Adipose tissue (tissue), 3 donors: ENCODE measurements around the gene RABEP2. TPM values are rescaled to one million over a fixed set of nuclear protein-coding genes. Genes with fewer than 3 reads are reported as not detected.

ENCODE experiments used
- H3K27ac ChIP-seq: one replicate; pipeline ENCODE4 v1.5.1; 2013; ENCODE audit warnings: low read depth, low read length
- WGBS, 3 donors: extraction: QIAGEN DNeasy Blood & Tissue Kit; methylation state at CpG; one replicate each; pipeline ENCODE4 v1.1.7; 2013; 5-methylcytosine and 5-hydroxymethylcytosine counted together
- polyA plus RNA-seq, 3 donors: library from polyadenylated mRNA; stranded (reverse); fragments of 200-250 nt; gene quantifications; one replicate each; pipeline ENCODE4 v1.2.3, GENCODE V29; 2013
- donor health status: healthy with polysubstance abuse.
- donor health status: Bipolar disorder and iron deficiency.
- donor health status: healthy.

RABEP2 gene
- polyA plus RNA-seq, 3 donors: 12.3 to 18.5 (median 15.1) TPM

DNA sequence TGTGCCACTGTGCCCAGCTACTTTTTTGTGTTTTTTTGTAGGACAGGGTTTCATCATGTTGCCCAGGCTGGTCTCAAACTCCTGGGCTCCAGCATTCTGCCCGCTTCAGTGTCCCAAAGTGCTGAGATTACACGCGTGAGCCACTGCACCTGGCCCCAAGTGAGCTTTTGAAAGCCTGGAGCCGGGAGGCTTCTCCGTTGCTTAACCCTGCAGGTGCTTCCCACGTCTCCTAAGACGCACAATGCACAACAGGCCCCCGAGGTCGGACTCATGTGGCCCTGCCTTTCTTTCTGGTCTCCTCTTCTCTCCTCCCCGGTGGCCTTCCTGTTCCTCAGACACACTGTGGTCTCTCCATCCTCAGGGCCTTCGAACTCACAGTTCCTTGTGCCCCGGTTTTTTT lies 12.5 kb downstream of the RABEP2 start:
- WGBS, 3 donors: 86 to 92% (median 89%) methylated on average over 12 of the region's 12 CpGs
- H3K27ac ChIP-seq: no peak overlapping the region

DNA sequence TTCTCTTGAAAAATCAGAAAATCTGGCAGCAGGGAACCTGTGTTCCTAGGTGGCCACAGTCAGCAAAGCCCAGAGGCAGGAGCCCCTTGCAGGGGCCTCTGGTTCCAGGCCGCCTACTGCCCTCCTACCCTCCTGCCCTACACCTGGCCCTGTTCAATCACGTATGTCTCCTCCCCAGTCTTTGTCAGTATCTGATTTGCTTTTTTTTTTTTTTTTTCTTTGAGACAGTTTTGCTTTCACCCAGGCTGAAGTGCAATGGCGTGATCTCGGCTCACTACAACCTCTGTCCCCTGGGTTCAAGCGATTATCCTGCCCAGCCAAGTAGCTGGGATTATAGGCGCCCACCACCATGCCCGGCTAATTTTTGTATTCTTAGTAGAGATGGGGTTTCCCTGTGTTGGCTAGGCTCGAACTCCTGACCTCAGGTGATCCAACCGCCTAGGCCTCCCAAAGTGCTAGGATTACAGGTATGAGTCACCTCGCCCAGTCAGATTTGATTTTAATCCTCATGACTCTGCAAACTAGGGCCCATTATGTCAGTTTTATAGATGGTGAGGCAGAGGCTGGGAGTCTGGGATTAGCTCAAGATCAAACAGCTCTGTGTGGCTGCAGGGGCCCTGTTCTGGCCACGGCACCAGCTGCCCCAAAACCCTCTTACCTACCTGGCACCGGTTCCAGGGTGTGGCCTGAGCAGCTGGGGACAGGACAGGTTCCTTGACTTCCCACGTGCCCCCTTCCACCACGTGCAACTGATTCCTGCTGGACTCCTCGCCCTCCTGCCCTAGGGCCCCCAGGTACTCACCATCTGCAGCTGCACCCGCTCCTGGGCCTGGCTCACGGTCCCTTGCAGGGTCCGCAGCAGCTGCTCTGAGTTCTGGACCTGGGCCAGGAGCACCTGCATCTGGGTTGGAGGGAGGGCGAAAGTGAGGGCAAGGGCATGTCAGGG lies 14.7 kb downstream of the RABEP2 start:
- H3K27ac ChIP-seq: no peak overlapping the region
- 85 to 88% (median 87%) methylated on average over 19 of the region's 19 CpGs for WGBS, 3 donors

DNA sequence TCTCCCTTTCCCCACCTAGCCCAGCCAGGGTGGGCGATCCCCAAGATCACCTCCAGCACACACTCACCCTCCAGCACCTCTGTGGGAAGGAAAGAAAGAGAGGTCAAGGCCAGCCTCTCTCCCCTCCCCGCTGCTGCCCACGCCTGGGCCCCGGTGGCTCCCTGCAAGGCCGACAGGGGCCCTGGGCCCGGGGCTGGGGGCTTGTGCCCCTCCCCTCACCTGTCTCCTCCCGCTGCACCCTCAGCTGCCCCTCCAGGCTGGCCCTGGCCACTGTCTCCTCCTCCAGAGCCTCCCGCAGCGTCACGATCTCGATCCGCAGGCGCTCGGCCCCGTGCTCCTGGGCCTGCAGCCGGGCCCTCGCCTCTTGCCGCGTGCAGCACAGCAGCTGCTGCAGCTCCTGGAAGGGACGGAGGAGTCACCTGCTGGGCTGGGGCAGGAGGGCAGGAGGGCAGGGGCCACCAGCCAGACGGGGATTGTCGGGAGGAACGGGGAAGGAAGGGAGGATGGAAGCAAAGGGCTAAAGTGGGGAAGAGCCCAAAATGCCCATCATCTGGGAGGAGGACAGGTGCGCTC lies 19.2 kb downstream of the RABEP2 start:
- 84 to 88% (median 87%) methylated on average over 22 to 24 of the region's 24 CpGs for WGBS, 3 donors
- H3K27ac ChIP-seq: no peak overlapping the region

DNA sequence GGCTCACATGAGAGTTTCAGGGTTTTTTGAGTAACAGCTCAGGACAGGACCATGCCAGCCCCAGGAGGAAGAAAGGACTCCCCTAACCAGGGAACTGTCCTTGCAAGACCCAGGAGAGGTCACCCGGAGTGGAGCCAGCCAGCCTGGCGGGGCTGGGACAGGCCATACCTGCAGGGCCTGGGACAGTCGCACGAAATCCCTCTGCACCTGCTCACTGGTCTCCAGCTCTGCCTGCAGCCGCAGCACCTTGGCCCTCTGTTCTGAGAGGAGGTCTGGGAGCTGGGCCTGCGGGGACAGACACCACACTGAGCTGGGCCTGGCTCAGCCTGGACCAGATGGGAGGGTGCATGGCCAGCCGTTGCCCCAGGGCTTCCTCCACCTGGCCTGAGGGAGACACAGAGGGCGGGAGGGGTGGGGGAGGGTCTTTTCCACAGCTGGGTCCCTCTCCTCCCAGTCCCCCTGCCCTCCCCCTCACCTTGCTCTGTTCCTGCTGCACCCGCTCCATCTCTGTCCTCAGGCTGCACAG lies 19.7 kb downstream of the RABEP2 start:
- 87 to 93% (median 92%) methylated on average over 7 to 9 of the region's 9 CpGs for WGBS, 3 donors

DNA sequence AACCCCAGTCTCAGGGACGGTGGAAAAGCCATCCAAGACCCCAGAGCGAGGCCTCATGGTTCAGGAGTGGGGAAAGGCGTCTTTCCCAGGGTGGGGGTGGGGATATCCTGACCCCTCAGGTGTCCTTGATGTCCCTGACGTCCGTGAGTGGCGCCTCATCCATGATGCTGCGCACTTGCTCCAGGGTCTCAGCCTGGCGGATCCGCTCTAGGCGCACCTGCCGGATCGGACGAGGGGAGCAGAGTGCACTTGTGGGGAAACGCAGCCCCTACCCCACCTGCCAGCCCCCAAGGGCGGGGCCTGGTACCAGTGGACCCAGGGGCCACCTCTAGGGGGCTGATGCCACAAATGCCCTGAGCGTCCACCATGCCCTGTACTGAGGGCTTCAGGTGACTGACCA lies 20.2 kb downstream of the RABEP2 start:
- WGBS, 3 donors: 91 to 95% (median 94%) methylated on average over 16 of the region's 16 CpGs
- H3K27ac ChIP-seq: no peak overlapping the region

More for the DNA sequence above, 19.7 kb downstream of the RABEP2 start:
- no peak overlapping the region for H3K27ac ChIP-seq

DNA sequence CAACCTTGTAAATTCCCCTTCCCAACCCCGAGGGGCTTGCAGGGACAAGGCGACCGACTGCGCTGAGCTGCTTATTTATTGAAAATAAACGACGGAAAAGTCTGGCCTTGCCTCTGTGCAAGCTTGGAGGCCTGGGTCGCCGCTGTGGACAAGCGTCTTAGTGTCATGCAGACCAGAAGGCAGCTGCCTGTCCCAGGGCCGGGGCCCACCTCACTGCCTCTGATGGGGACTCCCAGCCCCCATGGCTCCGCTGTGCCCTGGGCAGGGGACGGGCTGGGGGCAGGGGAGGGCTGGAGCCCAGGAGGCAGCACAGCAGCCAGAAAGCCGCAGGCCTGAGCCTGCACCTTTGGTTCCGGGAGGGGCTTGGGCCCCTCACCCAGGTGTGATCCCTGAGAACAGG lies 20.7 kb downstream of the RABEP2 start:
- 86 to 90% (median 88%) methylated on average over 14 of the region's 14 CpGs for WGBS, 3 donors
- H3K27ac ChIP-seq: no peak overlapping the region

DNA sequence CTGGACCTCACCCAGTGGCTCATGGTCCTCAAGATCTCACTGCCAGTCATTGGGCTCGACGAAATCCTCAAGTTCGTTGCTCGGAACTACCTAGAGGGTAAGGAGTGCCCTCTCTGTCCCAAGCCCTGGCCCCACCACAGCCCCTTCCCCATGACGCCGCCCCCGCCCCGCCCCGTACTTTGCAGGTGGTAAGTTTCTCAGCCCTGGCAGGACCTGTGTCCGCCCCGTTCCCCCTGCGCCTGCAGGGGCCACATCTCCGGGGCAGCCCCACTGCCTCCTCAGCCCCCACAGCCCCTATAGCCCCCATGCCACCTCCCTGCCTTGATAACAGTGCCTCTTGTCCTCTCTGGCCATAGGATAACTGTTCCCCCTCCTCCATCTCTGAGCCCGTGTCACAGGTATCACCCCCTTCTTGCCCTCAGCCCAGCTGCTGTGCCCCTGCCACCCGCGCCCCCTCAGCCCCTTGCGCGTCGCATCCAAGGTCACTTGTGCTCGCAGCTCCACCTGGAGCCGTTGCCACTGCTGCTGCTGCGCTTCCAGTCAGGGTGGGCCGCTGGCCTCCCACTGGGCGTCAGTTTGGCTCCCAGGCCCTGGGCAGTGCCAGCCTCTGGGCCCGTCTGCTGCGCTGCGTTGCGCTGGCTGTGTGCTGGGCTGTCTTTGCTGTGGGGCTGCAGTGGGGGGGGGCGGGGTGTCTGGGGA lies 21.5 kb downstream of the RABEP2 start:
- no peak overlapping the region for H3K27ac ChIP-seq
- WGBS, 3 donors: 53 to 88% (median 82%) methylated on average over 27 to 29 of the region's 29 CpGs

DNA sequence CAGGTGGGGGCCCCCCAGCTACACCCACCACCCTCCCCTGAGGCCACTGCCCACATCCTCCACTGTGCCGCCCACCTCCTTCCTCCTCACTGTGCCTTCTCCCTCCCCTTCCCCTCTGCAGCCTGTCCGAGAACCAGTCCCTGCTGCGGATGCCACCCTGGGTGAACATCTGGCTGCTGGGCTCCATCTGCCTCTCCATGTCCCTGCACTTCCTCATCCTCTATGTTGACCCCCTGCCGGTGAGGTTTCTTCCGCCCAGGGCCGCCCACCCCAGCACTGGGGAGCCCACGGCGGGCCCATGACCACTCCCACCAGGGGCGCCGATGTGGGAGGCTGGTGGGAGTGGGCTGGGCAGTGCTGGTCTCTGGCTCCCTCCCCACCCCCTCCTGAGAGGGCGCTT lies 22.1 kb downstream of the RABEP2 start:
- 30 to 57% (median 44%) methylated on average over 11 of the region's 11 CpGs for WGBS, 3 donors
- no peak overlapping the region for H3K27ac ChIP-seq

DNA sequence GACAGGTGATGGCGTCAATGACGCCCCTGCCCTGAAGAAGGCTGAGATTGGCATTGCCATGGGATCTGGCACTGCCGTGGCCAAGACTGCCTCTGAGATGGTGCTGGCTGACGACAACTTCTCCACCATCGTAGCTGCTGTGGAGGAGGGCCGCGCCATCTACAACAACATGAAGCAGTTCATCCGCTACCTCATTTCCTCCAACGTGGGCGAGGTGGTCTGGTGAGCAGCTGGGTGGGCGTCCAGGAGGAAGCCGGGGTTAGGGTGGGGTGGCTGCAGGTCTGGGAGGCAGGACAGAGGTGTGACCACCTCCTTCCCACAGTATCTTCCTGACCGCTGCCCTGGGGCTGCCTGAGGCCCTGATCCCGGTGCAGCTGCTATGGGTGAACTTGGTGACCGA lies 23.2 kb downstream of the RABEP2 start:
- 80 to 94% (median 83%) methylated on average over 14 to 15 of the region's 15 CpGs for WGBS, 3 donors
- no peak overlapping the region for H3K27ac ChIP-seq

DNA sequence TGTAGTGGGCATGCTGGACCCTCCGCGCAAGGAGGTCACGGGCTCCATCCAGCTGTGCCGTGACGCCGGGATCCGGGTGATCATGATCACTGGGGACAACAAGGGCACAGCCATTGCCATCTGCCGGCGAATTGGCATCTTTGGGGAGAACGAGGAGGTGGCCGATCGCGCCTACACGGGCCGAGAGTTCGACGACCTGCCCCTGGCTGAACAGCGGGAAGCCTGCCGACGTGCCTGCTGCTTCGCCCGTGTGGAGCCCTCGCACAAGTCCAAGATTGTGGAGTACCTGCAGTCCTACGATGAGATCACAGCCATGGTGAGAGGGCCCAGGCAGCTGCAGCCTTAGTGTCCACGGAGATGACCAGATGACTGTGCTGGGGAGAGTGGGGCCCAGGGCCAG lies 24.4 kb downstream of the RABEP2 start:
- 90 to 93% (median 91%) methylated on average over 25 of the region's 25 CpGs for WGBS, 3 donors
- H3K27ac ChIP-seq: no peak overlapping the region

DNA sequence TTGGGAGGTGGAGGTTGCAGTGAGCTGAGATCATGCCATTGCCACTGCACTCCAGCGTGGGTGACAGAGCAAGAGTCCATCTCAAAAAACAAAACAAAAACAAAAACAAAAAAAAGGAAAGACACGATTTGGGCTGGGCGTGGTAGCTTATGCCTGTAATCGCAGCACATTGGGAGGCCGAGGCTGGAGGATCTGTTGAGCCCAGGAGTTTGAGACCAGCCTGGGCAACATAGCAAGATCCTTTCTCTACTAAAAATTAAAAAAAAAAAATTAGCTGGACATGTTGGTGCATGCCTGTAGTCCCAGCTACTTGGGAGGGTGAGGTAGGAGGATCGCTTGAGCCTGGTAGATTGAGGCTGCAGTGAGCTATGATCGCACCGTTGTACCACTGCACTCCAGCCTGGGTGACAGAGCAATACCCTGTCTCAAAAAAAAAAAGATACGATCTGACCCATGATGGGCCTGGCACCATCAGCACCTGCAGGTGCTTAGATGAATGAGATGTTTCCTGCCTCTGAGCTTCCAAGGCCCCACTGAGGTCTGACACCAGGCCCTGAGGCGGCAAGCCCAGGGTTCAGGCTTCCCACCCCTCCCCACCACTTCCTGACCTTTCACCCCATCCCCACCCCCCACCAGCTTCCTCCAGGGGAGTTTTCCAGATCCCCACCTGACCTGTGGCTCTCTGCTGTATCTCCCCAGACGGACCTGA lies 25.0 kb downstream of the RABEP2 start:
- H3K27ac ChIP-seq: no peak overlapping the region
- WGBS, 3 donors: 87 to 89% (median 88%) methylated on average over 11 of the region's 11 CpGs

DNA sequence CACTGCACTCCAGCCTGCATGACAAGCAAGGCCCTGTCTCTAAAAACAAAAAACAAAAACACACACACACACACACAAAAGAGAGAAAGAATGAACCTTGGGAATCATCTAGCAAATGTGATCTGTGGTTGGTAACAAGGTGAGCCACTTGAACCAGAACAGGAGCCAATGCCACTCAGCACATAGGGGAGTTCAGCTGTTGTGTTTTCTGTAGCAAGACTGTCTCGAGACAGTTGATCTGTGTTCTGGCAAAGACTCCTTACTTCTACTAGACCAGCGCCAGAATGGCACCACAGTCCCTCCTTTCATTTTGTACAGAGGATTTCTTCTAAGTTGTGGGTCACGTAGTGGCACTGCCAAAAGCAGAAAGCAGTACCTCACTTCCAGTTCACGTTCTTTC lies 26.1 kb downstream of the RABEP2 start:
- H3K27ac ChIP-seq: no peak overlapping the region
- 76 to 91% (median 89%) methylated on average over 4 of the region's 4 CpGs for WGBS, 3 donors

DNA sequence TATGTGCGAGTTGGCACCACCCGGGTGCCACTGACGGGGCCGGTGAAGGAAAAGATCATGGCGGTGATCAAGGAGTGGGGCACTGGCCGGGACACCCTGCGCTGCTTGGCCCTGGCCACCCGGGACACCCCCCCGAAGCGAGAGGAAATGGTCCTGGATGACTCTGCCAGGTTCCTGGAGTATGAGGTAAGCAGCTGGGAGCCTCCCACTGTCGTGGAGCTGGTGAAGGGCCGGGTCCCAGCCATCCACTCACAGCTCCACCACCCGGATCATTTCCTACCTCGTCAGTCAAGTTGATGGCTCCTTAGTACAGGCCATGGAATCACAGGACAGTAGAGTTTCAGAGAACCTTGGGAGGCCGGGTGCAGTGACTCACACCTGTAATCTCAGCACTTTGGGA lies 26.8 kb downstream of the RABEP2 start:
- WGBS, 3 donors: 82 to 88% (median 85%) methylated on average over 15 of the region's 15 CpGs
- no peak overlapping the region for H3K27ac ChIP-seq

DNA sequence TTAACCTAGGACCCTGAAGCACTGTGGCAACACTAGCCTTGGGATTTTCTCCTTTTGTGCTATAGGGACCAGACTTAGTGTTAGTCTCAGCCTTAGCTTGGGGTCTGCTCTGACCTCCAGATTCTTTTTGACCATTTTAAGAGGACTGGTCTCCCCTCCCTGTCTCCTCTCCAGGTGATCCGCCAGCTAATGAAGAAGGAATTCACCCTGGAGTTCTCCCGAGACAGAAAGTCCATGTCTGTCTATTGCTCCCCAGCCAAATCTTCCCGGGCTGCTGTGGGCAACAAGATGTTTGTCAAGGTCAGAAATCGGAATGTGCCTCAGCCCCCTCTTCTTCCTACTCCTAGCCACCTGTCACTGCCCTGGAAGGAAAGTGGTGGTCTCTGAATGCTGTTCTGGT lies 27.2 kb downstream of the RABEP2 start:
- WGBS, 3 donors: 67 to 87% (median 86%) methylated on average over 4 of the region's 4 CpGs
- H3K27ac ChIP-seq: no peak overlapping the region

DNA sequence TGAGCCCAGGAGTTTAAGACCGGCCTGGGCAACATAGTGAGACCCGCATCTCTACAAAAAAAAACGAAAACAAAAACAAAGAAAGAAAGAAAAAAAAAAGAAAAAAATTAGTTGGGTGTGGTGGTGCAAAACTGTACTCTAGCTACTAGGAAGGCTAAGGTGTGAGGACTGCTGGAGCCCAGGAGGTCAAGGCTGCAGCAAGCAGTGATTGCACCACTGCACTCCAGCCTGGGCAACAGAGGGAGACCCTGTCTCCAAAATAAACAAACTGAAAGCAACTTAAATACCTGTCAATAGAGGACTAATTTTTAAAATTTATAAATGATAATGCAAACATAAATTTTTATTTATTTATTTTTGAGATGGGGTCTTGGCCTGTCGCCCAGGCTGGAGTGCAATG lies 29.4 kb downstream of the RABEP2 start:
- no peak overlapping the region for H3K27ac ChIP-seq
- 86 to 92% (median 92%) methylated on average over 4 of the region's 4 CpGs for WGBS, 3 donors

DNA sequence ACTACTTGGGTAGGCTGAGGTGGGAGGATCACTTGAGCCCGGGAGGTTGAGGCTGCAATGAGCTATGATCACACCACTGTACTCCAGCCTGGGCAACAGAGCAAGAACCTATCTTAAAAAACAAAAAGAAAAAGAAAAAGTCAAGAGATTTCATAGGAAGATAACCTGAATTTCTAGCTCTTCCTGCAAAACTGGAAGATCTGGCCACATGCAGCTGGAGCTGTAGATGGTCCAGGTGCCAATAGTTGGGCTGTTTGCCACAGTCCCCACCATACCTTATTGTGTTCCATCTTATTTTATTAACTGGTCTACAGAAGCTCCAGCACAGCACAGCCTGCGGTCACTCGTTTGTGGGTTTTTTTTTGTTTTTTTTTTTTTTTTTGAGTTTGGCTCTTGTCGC lies 31.7 kb downstream of the RABEP2 start:
- no peak overlapping the region for H3K27ac ChIP-seq
- 87 to 90% (median 88%) methylated on average over 4 of the region's 4 CpGs for whole genome bisulfite sequencing, 3 donors

DNA sequence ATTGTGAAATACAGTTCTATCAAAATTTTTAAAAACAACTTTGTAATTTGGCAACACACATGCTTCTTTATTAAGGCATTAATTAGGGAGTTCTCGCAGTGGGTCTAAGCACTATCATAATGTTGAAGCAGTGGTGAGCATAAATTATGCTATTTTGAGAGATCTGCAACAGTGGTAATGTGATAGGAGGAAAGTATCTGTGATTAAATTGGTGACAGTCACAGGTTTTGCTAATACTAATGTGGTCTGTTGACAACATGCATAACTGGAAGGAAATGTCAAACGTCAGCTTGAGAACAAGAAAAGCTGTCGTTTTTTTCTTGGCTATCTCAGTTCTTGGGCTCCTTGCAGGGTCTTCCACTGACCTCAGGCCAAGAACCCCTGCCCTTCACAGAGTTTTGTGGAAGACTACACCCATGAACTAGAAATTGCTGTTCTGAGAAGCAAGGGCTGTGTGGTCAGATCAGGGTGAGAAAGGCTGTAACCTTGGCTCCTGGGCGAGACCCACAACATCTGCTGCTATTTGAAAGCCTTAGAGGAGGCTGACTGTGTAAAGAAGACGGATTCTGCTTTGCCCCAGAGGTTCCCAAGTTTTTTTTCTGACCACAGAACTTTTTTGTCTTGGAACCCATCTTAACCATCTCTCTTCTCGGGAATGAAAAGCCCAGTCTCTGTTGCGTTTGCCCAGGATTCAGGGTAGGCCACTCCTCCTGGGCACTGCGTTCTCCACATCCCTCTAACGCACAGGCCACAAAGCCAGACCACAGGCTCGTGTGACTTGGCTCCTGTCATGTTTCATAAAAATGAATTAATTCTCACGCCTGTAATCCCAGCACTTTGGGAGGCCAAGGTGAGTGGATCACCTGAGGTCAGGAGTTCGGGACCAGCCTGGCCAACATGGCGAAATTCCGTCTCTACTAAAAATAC lies 32.8 kb downstream of the RABEP2 start:
- H3K27ac ChIP-seq: no peak overlapping the region
- 67 to 69% (median 68%) methylated on average over 14 of the region's 14 CpGs for WGBS, 3 donors
